ENCODE data around the gene PARD3B. TPM values are rescaled to one million over a fixed set of nuclear protein-coding genes. Genes with fewer than 3 reads are reported as not detected.

PARD3B gene
- total RNA-seq, 1 experiment from 2014 or later, result 6.4 TPM

- no peak overlapping the region for H2AFZ ChIP-seq (ENCODE audit: low read length)
- no peak overlapping the region for H3K56ac ChIP-seq (ENCODE audit: insufficient read length, low read depth, low read length)
- H4K20me1 ChIP-seq (ENCODE audit: control insufficient read depth, insufficient read depth, insufficient read length), result no peaks in the 10 kb centered on the region
- H3K9me3 ChIP-seq (ENCODE audit: control insufficient read depth, low read depth, low read length), result no peaks in the 10 kb centered on the region
- no peak overlapping the region for H3K9ac ChIP-seq (ENCODE audit: extremely low read depth, insufficient read length, low read length)
- no peak overlapping the region for H3K14ac ChIP-seq (ENCODE audit: insufficient read depth, low read length)
- no peaks in the 10 kb centered on the region for H3K27me3 ChIP-seq (ENCODE audit: insufficient read depth, low read length)
- H4K5ac ChIP-seq (ENCODE audit: insufficient read length, low read depth, low read length), result no peak overlapping the region
- no peak overlapping the region for H3K4me2 ChIP-seq (ENCODE audit: insufficient read depth, insufficient read length, low read length)
- no peaks in the 10 kb centered on the region; the same call in 1 of the 2 replicates for H3K27me3 Mint-ChIP-seq (ENCODE audit: low read depth)
- H3K27ac ChIP-seq (ENCODE audit: insufficient read length, low read depth, low read length), result no peak overlapping the region
- H3K36me3 Mint-ChIP-seq (ENCODE audit: insufficient read depth in 1 of 3, low read depth in 3 of 3), result no peaks in the 10 kb centered on the region
- H3K27ac Mint-ChIP-seq, result no peak overlapping the region
- no peak overlapping the region for H3K4ac ChIP-seq (ENCODE audit: low read depth, low read length)
- no peak overlapping the region for H2BK15ac ChIP-seq (ENCODE audit: low read depth, low read length)
- no peaks in the 10 kb centered on the region for H3K23me2 ChIP-seq (ENCODE audit: insufficient read length, low read depth, low read length, poor library complexity, severe bottlenecking)
- H3K18ac ChIP-seq (ENCODE audit: insufficient read length, low read depth, low read length), result no peak overlapping the region
- H2AK5ac ChIP-seq (ENCODE audit: insufficient read length, low read length), result no peak overlapping the region
- no peak overlapping the region for H4K8ac ChIP-seq (replicated peaks; ENCODE audit: insufficient read length, low read depth, low read length)
- H3K4me1 Mint-ChIP-seq, result peaks cover 5% of the 10 kb centered on the region in 2 experiments; a peak in 3 of 4 replicates
- H3K4me1 ChIP-seq (ENCODE audit: insufficient read depth, low read length), result no peaks in the 10 kb centered on the region
- no peak overlapping the region for H3T11ph ChIP-seq (ENCODE audit: low read length)
- no peak for DNase-seq
- no peaks in the 10 kb centered on the region for H3K79me2 ChIP-seq (ENCODE audit: insufficient read depth, low read length)
- H4K91ac ChIP-seq (ENCODE audit: insufficient read length, low read depth, low read length), result no peak overlapping the region
- H3K23ac ChIP-seq (ENCODE audit: insufficient read length, low read depth, low read length), result no peak overlapping the region
- H2BK12ac ChIP-seq (ENCODE audit: insufficient read length, low read depth, low read length), result no peak overlapping the region
- no peak overlapping the region for H2BK20ac ChIP-seq (ENCODE audit: low read depth, low read length, poor library complexity, severe bottlenecking)
- no peaks in the 10 kb centered on the region for H3K9me3 Mint-ChIP-seq
- no peak overlapping the region for H2BK120ac ChIP-seq (ENCODE audit: low read depth, low read length, poor library complexity, severe bottlenecking)
- TF ChIP-seq CTCF (conservative IDR thresholded peaks at IDR 0.05), result no peak
- H2BK5ac ChIP-seq (ENCODE audit: insufficient read length, low read length), result no peak overlapping the region
- H3K4me3 Mint-ChIP-seq, result no peak overlapping the region
- no peaks in the 10 kb centered on the region for H3K79me1 ChIP-seq (ENCODE audit: insufficient read depth, low read depth, low read length, poor library complexity, severe bottlenecking)
- WGBS (ENCODE audit: extremely low coverage, insufficient read length, low lambda C conversion rate), result no CpG with 5 or more reads among the region's 2 CpGs
These were observed 27.9 kb downstream of the PARD3B start for GRCh38 chr2:204573221-204573620.

Data from H9 (cell line).